ENCODE measurements around the gene ITPRIPL1. TPM values are rescaled to one million over a fixed set of nuclear protein-coding genes. Genes with fewer than 3 reads are reported as not detected.

ITPRIPL1 gene
- total and polyA plus RNA-seq, 2 of the 8 experiments (the other 6 are each of a cell fraction or from before 2014, with no cell fraction given) = 10.6 to 16.1 TPM

- TF ChIP-seq TCF12 (IDR thresholded peaks at IDR 0.05; ENCODE audit: low read depth, low read length) = no peak
- TF ChIP-seq, protein P1, sequence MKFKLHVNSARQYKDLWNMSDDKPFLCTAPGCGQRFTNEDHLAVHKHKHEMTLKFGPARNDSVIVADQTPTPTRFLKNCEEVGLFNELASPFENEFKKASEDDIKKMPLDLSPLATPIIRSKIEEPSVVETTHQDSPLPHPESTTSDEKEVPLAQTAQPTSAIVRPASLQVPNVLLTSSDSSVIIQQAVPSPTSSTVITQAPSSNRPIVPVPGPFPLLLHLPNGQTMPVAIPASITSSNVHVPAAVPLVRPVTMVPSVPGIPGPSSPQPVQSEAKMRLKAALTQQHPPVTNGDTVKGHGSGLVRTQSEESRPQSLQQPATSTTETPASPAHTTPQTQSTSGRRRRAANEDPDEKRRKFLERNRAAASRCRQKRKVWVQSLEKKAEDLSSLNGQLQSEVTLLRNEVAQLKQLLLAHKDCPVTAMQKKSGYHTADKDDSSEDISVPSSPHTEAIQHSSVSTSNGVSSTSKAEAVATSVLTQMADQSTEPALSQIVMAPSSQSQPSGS (IDR thresholded peaks at IDR 0.05; ENCODE audit: low read length) = no peak
- TF ChIP-seq EZH2 (IDR thresholded peaks at IDR 0.05; ENCODE audit: low read depth, low read length, severe bottlenecking) = no peak
- TF ChIP-seq CTBP2 (IDR thresholded peaks at IDR 0.05; ENCODE audit: borderline replicate concordance, insufficient read depth, insufficient read length, low read length) = no peak
- TF ChIP-seq, protein P2, sequence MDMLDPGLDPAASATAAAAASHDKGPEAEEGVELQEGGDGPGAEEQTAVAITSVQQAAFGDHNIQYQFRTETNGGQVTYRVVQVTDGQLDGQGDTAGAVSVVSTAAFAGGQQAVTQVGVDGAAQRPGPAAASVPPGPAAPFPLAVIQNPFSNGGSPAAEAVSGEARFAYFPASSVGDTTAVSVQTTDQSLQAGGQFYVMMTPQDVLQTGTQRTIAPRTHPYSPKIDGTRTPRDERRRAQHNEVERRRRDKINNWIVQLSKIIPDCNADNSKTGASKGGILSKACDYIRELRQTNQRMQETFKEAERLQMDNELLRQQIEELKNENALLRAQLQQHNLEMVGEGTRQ (IDR thresholded peaks at IDR 0.05; ENCODE audit: low read length) = no peak
Measured at GRCh38 chr2:96340493-96341414, 15.6 kb downstream of the ITPRIPL1 start (continued).

All from H1 (cell line).